GM23338 (cell line): ENCODE results near the gene SCFD2. TPM values are rescaled to one million over a fixed set of nuclear protein-coding genes. Genes with fewer than 3 reads are reported as not detected.

ENCODE experiments used
- ATAC-seq: fragments of 200-7000 bp; cut with Tn5 transposase; 3 replicates; pipeline ENCODE4 v1.9.1; 2020
- DNase-seq: peaks from one replicate; pipeline ENCODE4 v3.0.0-alpha.2; 2015; ENCODE audit warnings: low spot score
- H2AFZ ChIP-seq: fragments of 200-600 bp; sonication (generic); 2 replicates; pipeline ENCODE4 v1.8.0; 2016; ENCODE audit warnings: antibody characterized with exemption, mild to moderate bottlenecking, moderate library complexity
- H3F3A ChIP-seq: fragments of 200-600 bp; sonication (generic); replicated peaks from 2 replicates; pipeline ENCODE4 v1.8.0; 2017; ENCODE audit warnings: antibody characterized with exemption, mixed run types, low read depth
- H3K27ac ChIP-seq: fragments of 200-600 bp; sonication (generic); 2 replicates; pipeline ENCODE4 v1.6.1; 2016; ENCODE audit warnings: low read depth
- H3K27me3 ChIP-seq: fragments of 200-600 bp; sonication (generic); 2 replicates; pipeline ENCODE4 v1.8.0; 2016; ENCODE audit warnings: mild to moderate bottlenecking, mixed run types, moderate library complexity; ENCODE audit not compliant: insufficient read depth
- H3K36me3 ChIP-seq: fragments of 200-600 bp; sonication (generic); 2 replicates; pipeline ENCODE4 v1.8.0; 2016; ENCODE audit warnings: mild to moderate bottlenecking; ENCODE audit not compliant: insufficient read depth
- H3K4me1 ChIP-seq: fragments of 200-600 bp; sonication (generic); 2 replicates; pipeline ENCODE4 v1.8.0; 2016; ENCODE audit warnings: mild to moderate bottlenecking, moderate library complexity; ENCODE audit not compliant: insufficient read depth
- H3K4me2 ChIP-seq: fragments of 200-600 bp; sonication (generic); 2 replicates; pipeline ENCODE4 v1.7.1; 2017; ENCODE audit warnings: mixed run types
- H3K4me3 ChIP-seq: fragments of 200-600 bp; sonication (generic); 2 replicates; pipeline ENCODE4 v1.6.1; 2016; ENCODE audit warnings: mixed run types
- H3K79me2 ChIP-seq: fragments of 200-600 bp; sonication (generic); replicated peaks from 2 replicates; pipeline ENCODE4 v1.8.0; 2017; ENCODE audit warnings: mild to moderate bottlenecking; ENCODE audit not compliant: insufficient read depth
- H3K9me2 ChIP-seq: fragments of 200-600 bp; sonication (generic); 2 replicates; pipeline ENCODE4 v1.8.0; 2017; ENCODE audit not compliant: insufficient read depth
- H4K20me1 ChIP-seq: fragments of 200-600 bp; sonication (generic); replicated peaks from 2 replicates; pipeline ENCODE4 v1.8.0; 2017; ENCODE audit warnings: mild to moderate bottlenecking; ENCODE audit not compliant: insufficient read depth
- H3K27ac Mint-ChIP-seq: 2 replicates; pipeline ENCODE4 v1.8.0; 2020; ENCODE audit warnings: inconsistent platforms, mild to moderate bottlenecking, moderate library complexity, mixed read lengths
- H3K27me3 Mint-ChIP-seq: 3 replicates; pipeline ENCODE4 v1.8.0; 2022; ENCODE audit warnings: low read depth, mild to moderate bottlenecking, moderate library complexity, mixed read lengths, inconsistent platforms; ENCODE audit not compliant: insufficient read depth, poor library complexity
- H3K36me3 Mint-ChIP-seq: 3 replicates; pipeline ENCODE4 v1.8.0; 2021; ENCODE audit warnings: low read depth, mild to moderate bottlenecking, inconsistent platforms, moderate library complexity, mixed read lengths
- H3K4me1 Mint-ChIP-seq: 3 replicates; pipeline ENCODE4 v1.8.0; 2020; ENCODE audit warnings: mild to moderate bottlenecking, inconsistent platforms, mixed read lengths
- H3K4me3 Mint-ChIP-seq: 3 replicates; pipeline ENCODE4 v1.8.0; 2021; ENCODE audit warnings: moderate library complexity, mild to moderate bottlenecking, inconsistent platforms, mixed read lengths
- H3K9me3 Mint-ChIP-seq: 3 replicates; pipeline ENCODE4 v1.8.0; 2020; ENCODE audit warnings: moderate library complexity, mild to moderate bottlenecking, inconsistent platforms, mixed read lengths
- ETS1 ChIP-seq: IDR thresholded peaks from 2 replicates; pipeline ENCODE4 v1.6.1; 2016; ENCODE audit warnings: antibody characterized with exemption
- EZH2 ChIP-seq: fragments of 200-600 bp; sonication (generic); IDR thresholded peaks from one replicate; pipeline ENCODE4 v1.8.0; 2017; ENCODE audit warnings: antibody characterized with exemption, mild to moderate bottlenecking, low read depth; ENCODE audit not compliant: unreplicated experiment
- NANOG ChIP-seq: IDR thresholded peaks from 2 replicates; pipeline ENCODE4 v1.6.1; 2016; ENCODE audit warnings: antibody characterized with exemption, borderline replicate concordance
- POLR2AphosphoS5 ChIP-seq: IDR thresholded peaks from 2 replicates; pipeline ENCODE4 v1.6.1; 2016; ENCODE audit warnings: antibody characterized with exemption, low read depth
- ZNF331 ChIP-seq: fragments of 250-450 bp; sonication (Bioruptor Pico); IDR thresholded peaks from 2 replicates; pipeline ENCODE4 v1.5.0; 2020; ENCODE audit warnings: low read depth, mild to moderate bottlenecking, moderate library complexity
- ZNF462 ChIP-seq: fragments of 250-450 bp; sonication (Bioruptor Pico); IDR thresholded peaks from 2 replicates; pipeline ENCODE4 v1.5.0; 2020; ENCODE audit warnings: mild to moderate bottlenecking, moderate library complexity
- polyA plus RNA-seq: library from polyadenylated mRNA; unstranded; fragments of >200 nt; fragmentation: Nextera tagmentation; extraction: Ambion mirVana; gene quantifications from 2 replicates; pipeline ENCODE4 v1.2.1, GENCODE V29; 2016
- total RNA-seq: library from RNA; depleted of rRNA; stranded (reverse); fragments of >200 nt; shearing (Covaris generic); gene quantifications from 2 replicates; pipeline ENCODE4 v1.2.3, GENCODE V29; 2014

Gene SCFD2
- total and polyA plus RNA-seq, 2 experiments from 2014 or later = 5.7 to 17.5 TPM

GRCh38 chr4:52894443-52894842 is 471.4 kb downstream of the SCFD2 start:
- H3K9me3 Mint-ChIP-seq = peaks cover 23% of the 10 kb centered on the region
- Histone ChIP-seq H3K9me2 (peaks cover 9% of the 10 kb centered on the region), H3K36me3 (no peaks in the 10 kb centered on the region), H3K4me2 (no peak overlapping the region), H4K20me1 (no peaks in the 10 kb centered on the region), H3K27me3 (no peaks in the 10 kb centered on the region), H3K4me3 (no peak overlapping the region), H2AFZ (no peak overlapping the region), H3K4me1 (no peaks in the 10 kb centered on the region), H3K79me2 (no peaks in the 10 kb centered on the region), H3F3A (no peaks in the 10 kb centered on the region), H3K27ac (no peak overlapping the region)
- no peak overlapping the region for H3K4me3 Mint-ChIP-seq
- peaks cover 10% of the 10 kb centered on the region for H3K36me3 Mint-ChIP-seq
- peaks cover 6% of the 10 kb centered on the region for H3K27me3 Mint-ChIP-seq
- no peak overlapping the region for H3K27ac Mint-ChIP-seq
- H3K4me1 Mint-ChIP-seq = no peaks in the 10 kb centered on the region; the same call in 2 of the 3 replicates
- ATAC-seq = no peak
- TF ChIP-seq POLR2AphosphoS5 (no peak), ZNF331 (no peak)
- no peak for DNase-seq

- DNase-seq = no peak
- Histone ChIP-seq H2AFZ (no peak overlapping the region), H3K4me3 (no peak overlapping the region), H3K36me3 (no peaks in the 10 kb centered on the region), H3K27ac (no peak overlapping the region), H4K20me1 (no peaks in the 10 kb centered on the region), H3K79me2 (no peaks in the 10 kb centered on the region), H3K4me1 (no peaks in the 10 kb centered on the region), H3K4me2 (no peak overlapping the region), H3F3A (no peaks in the 10 kb centered on the region), H3K9me2 (peaks cover 22% of the 10 kb centered on the region), H3K27me3 (no peaks in the 10 kb centered on the region)
- H3K4me3 Mint-ChIP-seq = no peak overlapping the region
- H3K9me3 Mint-ChIP-seq = peaks cover 14% of the 10 kb centered on the region
- peaks cover 6% of the 10 kb centered on the region; the same call in 1 of the 3 replicates for H3K36me3 Mint-ChIP-seq
- no peak for ATAC-seq
- peaks cover 5% of the 10 kb centered on the region for H3K27me3 Mint-ChIP-seq
- TF ChIP-seq ETS1 (no peak), EZH2 (no peak), NANOG (no peak), ZNF462 (CRISPR knock-in tag) (no peak)
- H3K27ac Mint-ChIP-seq = no peak overlapping the region
- no peaks in the 10 kb centered on the region; the same call in 2 of the 3 replicates for H3K4me1 Mint-ChIP-seq
These were observed 473.0 kb downstream of the SCFD2 start for GRCh38 chr4:52892880-52893279.
